Measurements from ENCODE around the gene PRRG4. TPM values are rescaled to one million over a fixed set of nuclear protein-coding genes. Genes with fewer than 3 reads are reported as not detected.
"Not testable (repeated sequence)": the region's sequence is repeated elsewhere in the genome, so short reads cannot be mapped to it uniquely, and the experiment has no call there.

PRRG4 gene
- total RNA-seq, 1 donor from 2014 or later = 12.6 TPM

DNA sequence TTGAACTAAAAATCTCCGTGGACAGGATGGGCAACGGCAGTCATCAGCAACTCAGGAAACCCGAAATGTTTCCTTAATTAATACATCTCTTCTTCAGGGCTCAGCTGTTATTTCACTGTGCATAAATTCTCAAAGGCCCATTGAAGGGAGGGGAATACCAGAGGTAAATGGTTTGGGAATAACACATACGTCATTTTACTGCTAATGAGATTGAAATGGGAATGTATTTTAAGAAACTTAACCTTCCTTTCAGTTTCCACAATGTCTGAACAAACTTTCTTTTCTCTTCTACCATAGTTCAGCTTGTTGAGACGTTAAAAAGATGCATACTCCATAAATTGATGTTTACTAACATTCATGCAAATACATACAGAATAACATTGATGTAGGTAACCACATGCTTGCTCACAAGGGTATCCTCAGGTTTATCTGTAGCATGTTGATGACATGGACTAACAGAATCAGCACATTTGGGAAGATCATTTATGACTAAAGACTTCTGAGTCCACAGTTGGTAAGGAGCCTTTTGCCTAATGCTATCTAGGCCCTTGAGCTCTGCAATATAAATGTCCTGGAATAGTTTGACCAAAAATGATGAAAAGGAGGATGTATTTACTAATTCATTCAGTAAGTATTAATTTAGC lies 7.7 kb upstream of the PRRG4 start:
- H3K27me3 ChIP-seq = no peaks in the 10 kb centered on the region
- H3K27ac ChIP-seq = no peak overlapping the region
- intact Hi-C loops (cut with DNase I) = no loop called here
- DNase-seq = no peak
- no peak overlapping the region for H3K4me3 ChIP-seq
- TF ChIP-seq, protein P1, sequence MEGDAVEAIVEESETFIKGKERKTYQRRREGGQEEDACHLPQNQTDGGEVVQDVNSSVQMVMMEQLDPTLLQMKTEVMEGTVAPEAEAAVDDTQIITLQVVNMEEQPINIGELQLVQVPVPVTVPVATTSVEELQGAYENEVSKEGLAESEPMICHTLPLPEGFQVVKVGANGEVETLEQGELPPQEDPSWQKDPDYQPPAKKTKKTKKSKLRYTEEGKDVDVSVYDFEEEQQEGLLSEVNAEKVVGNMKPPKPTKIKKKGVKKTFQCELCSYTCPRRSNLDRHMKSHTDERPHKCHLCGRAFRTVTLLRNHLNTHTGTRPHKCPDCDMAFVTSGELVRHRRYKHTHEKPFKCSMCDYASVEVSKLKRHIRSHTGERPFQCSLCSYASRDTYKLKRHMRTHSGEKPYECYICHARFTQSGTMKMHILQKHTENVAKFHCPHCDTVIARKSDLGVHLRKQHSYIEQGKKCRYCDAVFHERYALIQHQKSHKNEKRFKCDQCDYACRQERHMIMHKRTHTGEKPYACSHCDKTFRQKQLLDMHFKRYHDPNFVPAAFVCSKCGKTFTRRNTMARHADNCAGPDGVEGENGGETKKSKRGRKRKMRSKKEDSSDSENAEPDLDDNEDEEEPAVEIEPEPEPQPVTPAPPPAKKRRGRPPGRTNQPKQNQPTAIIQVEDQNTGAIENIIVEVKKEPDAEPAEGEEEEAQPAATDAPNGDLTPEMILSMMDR (IDR thresholded peaks at IDR 0.05) = no peak
- ATAC-seq = no peak
- no peaks in the 10 kb centered on the region for H3K9me3 ChIP-seq
- H3K36me3 ChIP-seq = no peaks in the 10 kb centered on the region
- no peaks in the 10 kb centered on the region for H3K4me1 ChIP-seq

- H3K36me3 ChIP-seq; DNase-seq; H3K4me3 ChIP-seq; H3K9me3 ChIP-seq; H3K27me3 ChIP-seq; intact Hi-C loops (cut with DNase I); ATAC-seq; H3K4me1 ChIP-seq; H3K27ac ChIP-seq: not testable (repeated sequence)
Measured at GRCh38 chr11:32823617-32824016, 6.1 kb upstream of the PRRG4 start.

- H3K27ac ChIP-seq = no peak overlapping the region
- DNase-seq (no peak), ATAC-seq (no peak)
- H3K4me1 ChIP-seq = peaks cover 7% of the 10 kb centered on the region
- H3K27me3 ChIP-seq = no peaks in the 10 kb centered on the region
- H3K4me3 ChIP-seq = no peak overlapping the region
- no peaks in the 10 kb centered on the region for H3K36me3 ChIP-seq
- intact Hi-C loops (cut with DNase I) = no loop called here
- TF ChIP-seq, protein P1 (IDR thresholded peaks at IDR 0.05) = no peak
- H3K9me3 ChIP-seq = no peaks in the 10 kb centered on the region
Measured at GRCh38 chr11:32826113-32826512, 3.6 kb upstream of the PRRG4 start.

- TF ChIP-seq, protein P1 (IDR thresholded peaks at IDR 0.05) = no peak
- no peak for DNase-seq
- intact Hi-C loops (cut with DNase I) = no loop called here
- no peak for ATAC-seq
- Histone ChIP-seq H3K27ac (no peak overlapping the region), H3K27me3 (no peaks in the 10 kb centered on the region), H3K4me3 (no peak overlapping the region), H3K36me3 (no peaks in the 10 kb centered on the region), H3K9me3 (no peaks in the 10 kb centered on the region), H3K4me1 (peaks cover 7% of the 10 kb centered on the region)
Measured at GRCh38 chr11:32827276-32827675, 2.5 kb upstream of the PRRG4 start.

GRCh38 chr11:32829157-32829679 lies 509 bp upstream of the PRRG4 start:
- TF ChIP-seq, protein P1 (IDR thresholded peaks at IDR 0.05) = no peak
- Histone ChIP-seq H3K27ac (peak overlapping the region; percentile 78), H3K9me3 (no peaks in the 10 kb centered on the region), H3K27me3 (no peaks in the 10 kb centered on the region), H3K4me1 (peaks cover 7% of the 10 kb centered on the region), H3K36me3 (no peaks in the 10 kb centered on the region), H3K4me3 (peak overlapping the region; percentile 73)
- intact Hi-C loops (cut with DNase I) = no loop called here
- DNase-seq (no peak), ATAC-seq (no peak)

DNA sequence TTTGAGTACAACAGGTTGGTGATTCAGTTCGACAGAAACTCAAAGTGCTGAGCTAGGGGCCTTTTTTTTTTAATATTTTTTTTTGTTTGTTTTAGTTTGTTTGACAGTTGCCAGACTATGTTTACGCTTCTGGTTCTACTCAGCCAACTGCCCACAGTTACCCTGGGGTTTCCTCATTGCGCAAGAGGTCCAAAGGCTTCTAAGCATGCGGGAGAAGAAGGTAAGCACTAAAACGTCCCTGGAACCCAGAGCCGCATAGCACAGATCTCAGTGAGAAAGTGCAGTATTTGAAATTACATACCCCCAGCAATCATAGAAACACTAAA lies 649 bp downstream of the PRRG4 start:
- Histone ChIP-seq H3K36me3 (no peaks in the 10 kb centered on the region), H3K9me3 (no peaks in the 10 kb centered on the region), H3K27me3 (no peaks in the 10 kb centered on the region), H3K4me3 (peak overlapping the region; percentile 73), H3K4me1 (peaks cover 7% of the 10 kb centered on the region), H3K27ac (peak overlapping the region; percentile 78)
- DNase-seq (no peak), ATAC-seq (peak; percentile 56)
- intact Hi-C loops (cut with DNase I) = no loop called here
- TF ChIP-seq, protein P1 (IDR thresholded peaks at IDR 0.05) = no peak

Measured in upper lobe of right lung (tissue), 1 donor.